HG03060 (cell line): ENCODE measurements around the gene ZSCAN23.
"Not testable (repeated sequence)": the region's sequence is repeated elsewhere in the genome, so short reads cannot be mapped to it uniquely, and the experiment has no call there.

ENCODE experiments used
- ATAC-seq: cut with Tn5 transposase; IDR thresholded peaks from one replicate; pipeline ENCODE4 v1.9.1; 2021; ENCODE audit warnings: low read depth, moderate number of reproducible peaks; ENCODE audit not compliant: unreplicated experiment

Gene ZSCAN23

GRCh38 chr6:28443112-28443773 is at the start of gene ZSCAN23:
ZSCAN23 (minus strand) TSS chr6:28443491; CDS start chr6:28436266, 7,225 bp downstream.
- ATAC-seq: peak; percentile 85

GRCh38 chr6:28491984-28492317 is 48.7 kb upstream of the ZSCAN23 start:
- no peak for ATAC-seq

GRCh38 chr6:28490205-28490890 is 47.1 kb upstream of the ZSCAN23 start:
- ATAC-seq: no peak

GRCh38 chr6:28489366-28490204 is 46.3 kb upstream of the ZSCAN23 start:
- ATAC-seq: no peak

- ATAC-seq: no peak
These were observed 45.6 kb upstream of the ZSCAN23 start for GRCh38 chr6:28488916-28489365.

GRCh38 chr6:28486988-28487742 is 43.9 kb upstream of the ZSCAN23 start:
- ATAC-seq: no peak

GRCh38 chr6:28486533-28486932 is 43.2 kb upstream of the ZSCAN23 start:
- ATAC-seq: no peak

- ATAC-seq: no peak
These were observed 42.2 kb upstream of the ZSCAN23 start for GRCh38 chr6:28485482-28485881.

GRCh38 chr6:28480253-28480932 is 37.1 kb upstream of the ZSCAN23 start:
- no peak for ATAC-seq

GRCh38 chr6:28478518-28478917 is 35.2 kb upstream of the ZSCAN23 start:
- no peak for ATAC-seq

- ATAC-seq: no peak
These were observed 31.3 kb upstream of the ZSCAN23 start for GRCh38 chr6:28474441-28475219.

- ATAC-seq: not testable (repeated sequence)
These were observed 26.0 kb upstream of the ZSCAN23 start for GRCh38 chr6:28469153-28469745.

- no peak for ATAC-seq
These were observed 24.8 kb upstream of the ZSCAN23 start for GRCh38 chr6:28468056-28468455.

GRCh38 chr6:28462401-28462800 is 19.1 kb upstream of the ZSCAN23 start:
- ATAC-seq: no peak

GRCh38 chr6:28458568-28458967 is 15.3 kb upstream of the ZSCAN23 start:
- no peak for ATAC-seq

GRCh38 chr6:28449056-28449455 is 5.8 kb upstream of the ZSCAN23 start:
- ATAC-seq: no peak

GRCh38 chr6:28447512-28447906 is 4.2 kb upstream of the ZSCAN23 start:
- not testable (repeated sequence) for ATAC-seq

GRCh38 chr6:28446818-28447511 is 3.7 kb upstream of the ZSCAN23 start:
- no peak for ATAC-seq
